Keratinocyte (primary cell): ENCODE data around the gene NHLRC2. TPM values are rescaled to one million over a fixed set of nuclear protein-coding genes. Genes with fewer than 3 reads are reported as not detected.

Experiments used
- DNase-seq: peaks from one replicate; pipeline ENCODE4 v3.0.0-alpha.2; 2011; ENCODE audit warnings: low read depth, missing footprints, low spot score
- FAIRE-seq: peaks from 2 replicates; lab custom pipeline; 2011; peaks lifted over from hg19 to GRCh38; lab: Jason Lieb, UNC
- H2AFZ ChIP-seq: 2 replicates; pipeline ENCODE4 v1.6.0; 2012; ENCODE audit warnings: low read length, control low read depth, inconsistent platforms; ENCODE audit not compliant: control insufficient read depth
- H3K27ac ChIP-seq: 2 replicates; pipeline ENCODE4 v1.5.1; 2011; ENCODE audit warnings: low read length; ENCODE audit not compliant: control insufficient read depth, insufficient read depth
- H3K27me3 ChIP-seq: 3 replicates; pipeline ENCODE4 v1.6.0; 2011; ENCODE audit warnings: low read length; ENCODE audit not compliant: control insufficient read depth, insufficient read depth; ENCODE audit errors: extremely low read depth
- H3K36me3 ChIP-seq, 2 experiments: 2 replicates in 1 of 2; 3 replicates in 1 of 2; pipeline ENCODE4 v1.5.1; 2011; ENCODE audit warnings: low read length in 2 of 2, mild to moderate bottlenecking in 1 of 2; ENCODE audit not compliant: control insufficient read depth in 2 of 2, insufficient read depth in 2 of 2; ENCODE audit errors: extremely low read depth in 1 of 2
- H3K4me1 ChIP-seq: 3 replicates; pipeline ENCODE4 v1.5.1; 2011; ENCODE audit warnings: low read length; ENCODE audit not compliant: control insufficient read depth, insufficient read depth; ENCODE audit errors: extremely low read depth
- H3K4me2 ChIP-seq: 3 replicates; pipeline ENCODE4 v1.6.0; 2011; ENCODE audit warnings: low read depth, low read length; ENCODE audit not compliant: control insufficient read depth, insufficient read depth; ENCODE audit errors: extremely low read depth
- H3K4me3 ChIP-seq, 3 experiments: fragments of 200-600 bp in 1 of 3; sonication (generic) in 1 of 3; 2 replicates in 2 of 3; 3 replicates in 1 of 3; pipeline ENCODE4 v1.5.1; 2011 to 2016; ENCODE audit warnings: low read length in 3 of 3, mild to moderate bottlenecking in 3 of 3, control low read depth in 2 of 3, inconsistent platforms in 1 of 3, low read depth in 1 of 3, mixed read lengths in 1 of 3, mixed run types in 1 of 3, moderate library complexity in 1 of 3; ENCODE audit not compliant: control insufficient read depth in 2 of 3, insufficient read depth in 2 of 3; ENCODE audit errors: extremely low read depth in 1 of 3
- H3K79me2 ChIP-seq: 2 replicates; pipeline ENCODE4 v1.6.0; 2012; ENCODE audit warnings: low read length; ENCODE audit not compliant: control insufficient read depth, insufficient read depth
- H3K9ac ChIP-seq: 3 replicates; pipeline ENCODE4 v1.6.0; 2011; ENCODE audit warnings: low read length; ENCODE audit not compliant: control insufficient read depth, insufficient read depth; ENCODE audit errors: extremely low read depth
- H3K9me1 ChIP-seq: 3 replicates; pipeline ENCODE4 v1.6.0; 2011; ENCODE audit warnings: low read length; ENCODE audit not compliant: control insufficient read depth, insufficient read depth; ENCODE audit errors: extremely low read depth
- H3K9me3 ChIP-seq: 2 replicates; pipeline ENCODE4 v1.5.1; 2012; ENCODE audit warnings: low read depth, low read length; ENCODE audit not compliant: control insufficient read depth
- H4K20me1 ChIP-seq: 3 replicates; pipeline ENCODE4 v1.6.0; 2011; ENCODE audit warnings: low read length; ENCODE audit not compliant: control insufficient read depth, insufficient read depth; ENCODE audit errors: extremely low read depth
- EZH2 ChIP-seq: IDR thresholded peaks from one replicate; pipeline ENCODE4 v1.6.1; 2012; ENCODE audit warnings: inconsistent platforms, mild to moderate bottlenecking, low read length, moderate library complexity
- dilution Hi-C: fragments of 300-500 bp; cut with MboI; formaldehyde crosslinking; loops from one replicate; pipeline ENCODE4 v1.7.0; 2020; ENCODE audit warnings: low sequenced_read_pairs; ENCODE audit not compliant: extremely low pct_ligation_motif_present
- polyA plus RNA-seq, 5 experiments: library from polyadenylated mRNA; depleted of rRNA in 3 of 5; stranded (reverse) in 3 of 5; stranded (forward) in 1 of 5; unstranded in 1 of 5; fragments of >200 nt; gene quantifications; 1 replicate in 1 of 5; 2 replicates in 3 of 5; 3 replicates in 1 of 5; pipeline versions ENCODE4 v1.2.1 to v1.2.3, GENCODE V29; 2011 to 2012; ENCODE audit warnings: missing spikeins in 2 of 5, low read depth in 1 of 5, low replicate concordance in 1 of 5
- TF ChIP-seq, protein P1 (sequence below), 3 experiments: IDR thresholded peaks in 1 of 3; conservative IDR thresholded peaks in 1 of 3; optimal IDR thresholded peaks in 1 of 3; 2 replicates in 2 of 3; 3 replicates in 1 of 3; pipeline versions ENCODE3 to v1.5.1; 2011; ENCODE audit warnings: low read length in 3 of 3, mild to moderate bottlenecking in 3 of 3, moderate library complexity in 2 of 3, control low read depth in 1 of 3, inconsistent platforms in 1 of 3; ENCODE audit not compliant: insufficient read depth in 2 of 3; ENCODE audit errors: extremely low read depth in 1 of 3

NHLRC2 gene
- polyA plus RNA-seq, 1 donor (not counting 4 experiments of a cell fraction or from before 2014, with no cell fraction given) = 7.5 TPM

DNA sequence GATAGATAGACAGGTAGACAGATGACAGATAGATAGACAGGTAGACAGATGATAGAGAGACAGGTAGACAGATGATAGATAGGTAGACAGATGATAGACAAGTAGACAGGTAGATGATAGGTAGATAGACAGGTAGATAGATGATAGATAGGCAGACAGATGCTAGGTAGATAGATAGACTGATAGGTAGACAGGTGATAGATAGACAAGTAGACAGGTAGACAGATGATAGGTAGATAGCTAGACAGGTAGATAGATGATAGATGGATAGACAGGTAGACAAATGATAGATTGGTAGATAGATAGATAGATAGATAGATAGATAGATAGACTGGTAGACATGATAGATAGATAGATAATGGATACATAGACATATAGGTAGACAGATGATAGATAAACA is 95.8 kb downstream of the NHLRC2 start:
- no peaks in the 10 kb centered on the region for H3K79me2 ChIP-seq
- no peak overlapping the region for H3K4me2 ChIP-seq
- no peak overlapping the region for H3K27ac ChIP-seq
- no peaks in the 10 kb centered on the region for H3K9me3 ChIP-seq
- dilution Hi-C loops = no loop called here
- H3K27me3 ChIP-seq = no peaks in the 10 kb centered on the region
- H4K20me1 ChIP-seq = no peaks in the 10 kb centered on the region
- DNase-seq (no peak), FAIRE-seq (no peak)
- TF ChIP-seq EZH2 = no peak
- TF ChIP-seq, protein P1, sequence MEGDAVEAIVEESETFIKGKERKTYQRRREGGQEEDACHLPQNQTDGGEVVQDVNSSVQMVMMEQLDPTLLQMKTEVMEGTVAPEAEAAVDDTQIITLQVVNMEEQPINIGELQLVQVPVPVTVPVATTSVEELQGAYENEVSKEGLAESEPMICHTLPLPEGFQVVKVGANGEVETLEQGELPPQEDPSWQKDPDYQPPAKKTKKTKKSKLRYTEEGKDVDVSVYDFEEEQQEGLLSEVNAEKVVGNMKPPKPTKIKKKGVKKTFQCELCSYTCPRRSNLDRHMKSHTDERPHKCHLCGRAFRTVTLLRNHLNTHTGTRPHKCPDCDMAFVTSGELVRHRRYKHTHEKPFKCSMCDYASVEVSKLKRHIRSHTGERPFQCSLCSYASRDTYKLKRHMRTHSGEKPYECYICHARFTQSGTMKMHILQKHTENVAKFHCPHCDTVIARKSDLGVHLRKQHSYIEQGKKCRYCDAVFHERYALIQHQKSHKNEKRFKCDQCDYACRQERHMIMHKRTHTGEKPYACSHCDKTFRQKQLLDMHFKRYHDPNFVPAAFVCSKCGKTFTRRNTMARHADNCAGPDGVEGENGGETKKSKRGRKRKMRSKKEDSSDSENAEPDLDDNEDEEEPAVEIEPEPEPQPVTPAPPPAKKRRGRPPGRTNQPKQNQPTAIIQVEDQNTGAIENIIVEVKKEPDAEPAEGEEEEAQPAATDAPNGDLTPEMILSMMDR (optimal IDR thresholded peaks at IDR 0.05 in 1 of 3, IDR thresholded peaks at IDR 0.05 in 1 of 3, conservative IDR thresholded peaks at IDR 0.05 in 1 of 3; ENCODE audit: extremely low read depth in 1 of 3, insufficient read depth in 2 of 3, low read length in 3 of 3) = no peak
- no peak overlapping the region for H2AFZ ChIP-seq
- H3K9me1 ChIP-seq = no peaks in the 10 kb centered on the region
- no peak overlapping the region for H3K4me3 ChIP-seq
- no peaks in the 10 kb centered on the region for H3K36me3 ChIP-seq
- H3K9ac ChIP-seq = no peak overlapping the region
- H3K4me1 ChIP-seq = peaks cover 3% of the 10 kb centered on the region

DNA sequence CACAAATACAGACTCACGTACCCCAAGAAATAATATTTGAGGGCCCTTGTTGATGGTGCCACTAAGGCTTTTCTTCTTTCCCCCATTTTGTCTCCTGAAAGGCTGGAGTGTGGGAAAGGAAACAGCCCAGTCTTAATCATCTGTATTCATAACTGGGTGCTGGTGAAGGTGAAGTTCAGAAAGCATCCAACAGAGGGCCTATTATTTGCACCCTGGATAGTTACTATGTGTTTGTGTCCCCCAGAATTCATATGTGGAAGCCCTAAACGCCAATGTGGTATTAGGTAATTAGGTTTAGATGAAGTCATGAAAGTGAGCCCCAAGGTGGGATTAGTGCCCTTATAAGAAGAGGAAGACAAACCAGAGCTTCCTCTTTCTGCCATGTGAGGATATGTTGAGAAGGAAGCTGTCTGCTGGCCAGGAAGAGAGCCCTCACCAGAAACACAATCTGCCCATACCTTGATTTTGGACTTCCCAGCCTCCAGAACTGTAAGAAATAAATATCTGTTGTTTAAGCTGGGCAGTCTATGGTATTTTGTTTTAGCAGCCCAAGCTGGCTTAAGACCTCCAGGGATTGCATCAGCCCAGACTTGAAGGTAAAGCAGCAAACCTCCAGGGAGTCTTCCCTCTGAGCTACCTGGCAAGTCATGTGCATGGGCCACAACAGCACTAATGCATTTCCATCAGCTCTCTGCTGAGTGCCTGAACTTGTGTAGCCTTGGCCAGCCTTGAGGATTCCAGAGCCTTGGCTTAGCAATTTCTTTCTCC is 99.2 kb downstream of the NHLRC2 start:
- Histone ChIP-seq H3K27me3 (no peaks in the 10 kb centered on the region), H3K9me3 (no peaks in the 10 kb centered on the region), H3K9ac (no peak overlapping the region), H3K79me2 (no peaks in the 10 kb centered on the region), H4K20me1 (no peaks in the 10 kb centered on the region), H3K4me3 (no peak overlapping the region), H3K4me2 (no peak overlapping the region), H3K4me1 (peaks cover 10% of the 10 kb centered on the region), H3K27ac (no peak overlapping the region), H3K36me3 (no peaks in the 10 kb centered on the region), H2AFZ (no peak overlapping the region), H3K9me1 (no peaks in the 10 kb centered on the region)
- no peak for TF ChIP-seq EZH2
- TF ChIP-seq, protein P1 (optimal IDR thresholded peaks at IDR 0.05 in 1 of 3, IDR thresholded peaks at IDR 0.05 in 1 of 3, conservative IDR thresholded peaks at IDR 0.05 in 1 of 3; ENCODE audit: extremely low read depth in 1 of 3, insufficient read depth in 2 of 3, low read length in 3 of 3) = peak; percentile 18 to 46 (median 32)
- dilution Hi-C loops = no loop called here
- DNase-seq = no peak
- peak; percentile 13 for FAIRE-seq
